Trophoblast cell (in vitro differentiated cells and primary cell): ENCODE results near the gene BRD1.
A peak's percentile ranks its signal among the peaks of the same experiment; 100 is the strongest.

ENCODE experiments used
- DNase-seq, 2 donors: peaks; one replicate each; pipeline ENCODE4 v3.0.0-alpha.2; 2016
- H2AFZ ChIP-seq: 2 replicates; pipeline ENCODE4 v1.6.1; 2013; ENCODE audit warnings: low read length, moderate library complexity, mild to moderate bottlenecking; ENCODE audit not compliant: insufficient read depth, poor library complexity
- H2AK5ac ChIP-seq: 2 replicates; pipeline ENCODE4 v1.6.1; 2013; ENCODE audit warnings: mild to moderate bottlenecking, low read length
- H2BK120ac ChIP-seq: 2 replicates; pipeline ENCODE4 v1.6.1; 2013; ENCODE audit warnings: low read length, mild to moderate bottlenecking, moderate library complexity; ENCODE audit not compliant: insufficient read depth, poor library complexity
- H2BK12ac ChIP-seq: 2 replicates; pipeline ENCODE4 v1.6.1; 2013; ENCODE audit warnings: mild to moderate bottlenecking, low read length, moderate library complexity
- H2BK5ac ChIP-seq: 2 replicates; pipeline ENCODE4 v1.6.1; 2013; ENCODE audit warnings: low read length, low read depth, moderate library complexity, mild to moderate bottlenecking; ENCODE audit not compliant: poor library complexity
- H3K14ac ChIP-seq: 2 replicates; pipeline ENCODE4 v1.6.1; 2013; ENCODE audit warnings: mild to moderate bottlenecking, low read length
- H3K18ac ChIP-seq: 2 replicates; pipeline ENCODE4 v1.6.1; 2013; ENCODE audit warnings: mild to moderate bottlenecking, low read length
- H3K23ac ChIP-seq: 2 replicates; pipeline ENCODE4 v1.6.1; 2013; ENCODE audit warnings: low read length
- H3K27ac ChIP-seq: 2 replicates; pipeline ENCODE4 v1.5.1; 2013; ENCODE audit warnings: low read depth, mild to moderate bottlenecking, inconsistent platforms, low read length, moderate library complexity
- H3K27me3 ChIP-seq: 2 replicates; pipeline ENCODE4 v1.6.1; 2013; ENCODE audit warnings: inconsistent platforms, mild to moderate bottlenecking, low read length, moderate library complexity; ENCODE audit not compliant: insufficient read depth
- H3K36me3 ChIP-seq, 2 experiments: 1 replicate in 1 of 2; 2 replicates in 1 of 2; pipeline ENCODE4 v1.6.1; 2013; ENCODE audit warnings: low read length in 2 of 2, mild to moderate bottlenecking in 2 of 2, moderate library complexity in 1 of 2; ENCODE audit not compliant: insufficient read depth in 2 of 2, control insufficient read depth in 1 of 2
- H3K4ac ChIP-seq: 2 replicates; pipeline ENCODE4 v1.6.1; 2013; ENCODE audit warnings: low read depth, mild to moderate bottlenecking, low read length, moderate library complexity
- H3K4me1 ChIP-seq, 2 experiments: 1 replicate in 1 of 2; 2 replicates in 1 of 2; pipeline ENCODE4 v1.6.1; 2013; ENCODE audit warnings: low read length in 2 of 2, mild to moderate bottlenecking in 2 of 2, moderate library complexity in 1 of 2; ENCODE audit not compliant: insufficient read depth in 2 of 2, control insufficient read depth in 1 of 2
- H3K4me2 ChIP-seq: 2 replicates; pipeline ENCODE4 v1.6.1; 2013; ENCODE audit warnings: inconsistent platforms, mild to moderate bottlenecking, low read length, moderate library complexity
- H3K4me3 ChIP-seq: 2 replicates; pipeline ENCODE4 v1.5.1; 2013; ENCODE audit warnings: mild to moderate bottlenecking, low read depth, low read length, inconsistent platforms
- H3K79me1 ChIP-seq: one replicate; pipeline ENCODE4 v1.6.1; 2013; ENCODE audit warnings: low read length
- H3K79me2 ChIP-seq: 2 replicates; pipeline ENCODE4 v1.6.1; 2013; ENCODE audit warnings: low read length, mild to moderate bottlenecking; ENCODE audit not compliant: control insufficient read depth, insufficient read depth, poor library complexity
- H3K9ac ChIP-seq: 2 replicates; pipeline ENCODE4 v1.6.1; 2013; ENCODE audit warnings: mild to moderate bottlenecking, low read length
- H3K9me3 ChIP-seq: 2 replicates; pipeline ENCODE4 v1.6.1; 2013; ENCODE audit warnings: low read depth, mild to moderate bottlenecking, control low read depth, inconsistent platforms, low read length; ENCODE audit not compliant: insufficient read depth
- H4K12ac ChIP-seq: 2 replicates; pipeline ENCODE4 v1.6.1; 2013; ENCODE audit warnings: low read depth, mild to moderate bottlenecking, low read length, moderate library complexity
- H4K8ac ChIP-seq: 2 replicates; pipeline ENCODE4 v1.6.1; 2013; ENCODE audit warnings: low read depth, mild to moderate bottlenecking, low read length, moderate library complexity
- H4K91ac ChIP-seq: one replicate; pipeline ENCODE4 v1.6.1; 2013; ENCODE audit warnings: low read depth, mild to moderate bottlenecking, low read length, moderate library complexity
- WGBS: extraction: QIAGEN DNeasy Blood & Tissue Kit; methylation state at CpG from one replicate; pipeline ENCODE4 v1.1.7; 2013; ENCODE audit warnings: missing lambda C conversion rate; ENCODE audit not compliant: insufficient read length, insufficient coverage; ENCODE audit errors: extremely low coverage; 5-methylcytosine and 5-hydroxymethylcytosine counted together

The BRD1 gene

DNA sequence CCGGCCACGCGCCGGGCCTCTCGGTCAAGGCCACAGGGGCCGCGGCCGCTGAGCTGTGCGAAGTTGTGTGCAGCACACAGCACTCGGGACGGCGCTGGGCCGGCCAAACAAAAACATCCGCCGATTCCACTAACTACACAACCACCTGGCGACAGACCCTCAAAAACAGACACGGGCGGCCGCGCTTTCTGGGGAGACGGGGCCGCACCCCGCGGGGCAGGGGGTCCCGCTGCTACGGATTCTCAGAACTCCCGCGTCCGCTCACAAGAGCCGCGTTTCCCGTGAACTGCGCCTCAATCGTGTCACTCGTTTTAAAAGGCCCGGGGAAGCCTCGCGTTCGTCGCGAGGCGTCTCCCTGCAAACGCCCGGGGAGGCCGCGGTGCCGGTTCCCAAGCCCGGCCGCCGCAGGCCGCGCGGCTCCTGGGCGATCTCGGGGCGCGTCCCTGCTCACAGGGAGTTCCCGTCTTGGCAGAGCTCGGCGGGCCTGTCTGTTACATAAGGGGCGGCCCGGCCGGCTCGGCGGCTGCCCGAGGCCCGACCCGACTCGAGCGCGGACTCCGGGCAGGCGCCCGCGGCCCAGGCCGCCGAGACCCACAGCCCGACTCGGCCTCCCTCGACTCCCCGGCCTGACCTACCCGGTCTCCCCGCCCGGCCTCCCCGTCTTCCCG, 936 bp downstream of the BRD1 start:
- Histone ChIP-seq H3K27me3 (no peaks in the 10 kb centered on the region), H4K12ac (peak overlapping the region; percentile 45), H3K4me2 (peak overlapping the region; percentile 66), H4K8ac (peak overlapping the region; percentile 76), H3K4me1 (peaks cover 17 to 22% of the 10 kb centered on the region in 2 experiments), H2AK5ac (peak overlapping the region; percentile 71), H2BK120ac (no peak overlapping the region), H2BK12ac (no peak overlapping the region), H3K18ac (peak overlapping the region; percentile 72), H3K79me1 (peaks cover 13% of the 10 kb centered on the region), H3K4ac (peak overlapping the region; percentile 35), H2AFZ (peak overlapping the region; percentile 25), H3K23ac (no peak overlapping the region), H3K4me3 (peak overlapping the region; percentile 84), H2BK5ac (peak overlapping the region; percentile 68), H3K27ac (peak overlapping the region; percentile 8), H4K91ac (peak overlapping the region; percentile 77), H3K79me2 (peaks cover 38% of the 10 kb centered on the region), H3K9ac (peak overlapping the region; percentile 87), H3K36me3 (peaks cover 31 to 35% of the 10 kb centered on the region in 2 experiments), H3K9me3 (peaks cover 4% of the 10 kb centered on the region), H3K14ac (peak overlapping the region; percentile 80)
- WGBS: no CpG with 5 or more reads among the region's 86 CpGs
- peak in 1 of 2 donors; percentile 52 for DNase-seq

GRCh38 chr22:49825944-49826602, 1.6 kb downstream of the BRD1 start:
- Histone ChIP-seq H2BK5ac (no peak overlapping the region), H2BK12ac (no peak overlapping the region), H2AK5ac (no peak overlapping the region), H3K14ac (peak overlapping the region; percentile 80), H3K4ac (peak overlapping the region; percentile 35), H4K8ac (no peak overlapping the region), H2AFZ (peak overlapping the region; percentile 25), H2BK120ac (no peak overlapping the region), H3K4me1 (peaks cover 17 to 22% of the 10 kb centered on the region in 2 experiments), H3K4me2 (peak overlapping the region; percentile 66), H4K12ac (no peak overlapping the region), H3K79me1 (peaks cover 13% of the 10 kb centered on the region), H3K27me3 (no peaks in the 10 kb centered on the region), H3K9ac (peak overlapping the region; percentile 87), H3K23ac (no peak overlapping the region), H3K4me3 (peak overlapping the region; percentile 84), H4K91ac (peak overlapping the region; percentile 77), H3K79me2 (peaks cover 38% of the 10 kb centered on the region), H3K27ac (no peak overlapping the region), H3K9me3 (peaks cover 2% of the 10 kb centered on the region), H3K36me3 (peaks cover 34 to 39% of the 10 kb centered on the region in 2 experiments), H3K18ac (peak overlapping the region; percentile 34)
- DNase-seq: peak in 1 of 2 donors; percentile 30
- no CpG with 5 or more reads among the region's 31 CpGs for WGBS

DNA sequence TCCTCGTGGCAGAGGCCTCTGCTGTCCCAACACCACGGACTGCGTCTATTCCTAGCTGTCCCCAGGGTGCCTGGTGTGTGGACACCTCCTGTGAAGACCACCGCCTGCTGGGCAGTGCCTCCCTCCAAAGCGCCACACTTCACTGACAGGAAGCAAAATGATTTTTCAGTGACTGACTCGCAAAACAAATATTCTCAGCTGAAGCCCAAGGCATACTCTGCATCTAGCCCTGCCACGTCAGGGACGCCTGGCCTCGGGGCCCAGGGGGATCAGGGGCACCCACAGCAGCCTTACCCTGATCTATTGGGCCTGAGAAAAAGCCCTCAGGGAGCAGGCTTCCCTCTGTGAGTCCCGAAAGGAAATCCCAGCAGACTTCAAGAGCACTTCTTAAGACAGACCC, 2.2 kb downstream of the BRD1 start:
- Histone ChIP-seq H3K27ac (no peak overlapping the region), H4K12ac (no peak overlapping the region), H3K14ac (peak overlapping the region; percentile 6), H4K91ac (no peak overlapping the region), H3K9me3 (peaks cover 2% of the 10 kb centered on the region), H3K9ac (no peak overlapping the region), H2AFZ (peak overlapping the region; percentile 18), H3K79me1 (peaks cover 13% of the 10 kb centered on the region), H3K36me3 (peaks cover 41 to 45% of the 10 kb centered on the region in 2 experiments), H3K18ac (peak overlapping the region; percentile 22), H2BK120ac (no peak overlapping the region), H4K8ac (no peak overlapping the region), H2BK5ac (no peak overlapping the region), H3K4me3 (no peak overlapping the region), H3K23ac (no peak overlapping the region), H3K4me1 (peaks cover 17 to 22% of the 10 kb centered on the region in 2 experiments), H3K4ac (peak overlapping the region; percentile 35), H3K79me2 (peaks cover 43% of the 10 kb centered on the region), H3K27me3 (no peaks in the 10 kb centered on the region), H3K4me2 (peak overlapping the region; percentile 66), H2AK5ac (no peak overlapping the region), H2BK12ac (no peak overlapping the region)
- no CpG with 5 or more reads among the region's 10 CpGs for WGBS
- DNase-seq: peak; percentile 68 to 81

- peaks cover 44 to 48% of the 10 kb centered on the region in 2 experiments for H3K36me3 ChIP-seq
- peak overlapping the region; percentile 35 for H3K4ac ChIP-seq
- peak overlapping the region; percentile 18 for H2AFZ ChIP-seq
- H3K4me3 ChIP-seq: no peak overlapping the region
- H3K79me1 ChIP-seq: peaks cover 13% of the 10 kb centered on the region
- H3K9ac ChIP-seq: no peak overlapping the region
- H3K27me3 ChIP-seq: no peaks in the 10 kb centered on the region
- H3K23ac ChIP-seq: no peak overlapping the region
- H3K27ac ChIP-seq: no peak overlapping the region
- H2BK5ac ChIP-seq: no peak overlapping the region
- no peak for DNase-seq
- H2BK120ac ChIP-seq: no peak overlapping the region
- peaks cover 17 to 22% of the 10 kb centered on the region in 2 experiments for H3K4me1 ChIP-seq
- peaks cover 2% of the 10 kb centered on the region for H3K9me3 ChIP-seq
- H4K8ac ChIP-seq: no peak overlapping the region
- H2AK5ac ChIP-seq: no peak overlapping the region
- peak overlapping the region; percentile 22 for H3K18ac ChIP-seq
- H3K4me2 ChIP-seq: peak overlapping the region; percentile 66
- H3K79me2 ChIP-seq: peaks cover 43% of the 10 kb centered on the region
- H3K14ac ChIP-seq: peak overlapping the region; percentile 6
- no peak overlapping the region for H4K12ac ChIP-seq
- no peak overlapping the region for H2BK12ac ChIP-seq
- H4K91ac ChIP-seq: no peak overlapping the region
- no CpG with 5 or more reads among the region's 12 CpGs for WGBS
Observed at GRCh38 chr22:49824936-49825335, 2.7 kb downstream of the BRD1 start.
